Glutamatergic neuron (in vitro differentiated cells): ENCODE data around the gene NDUFB2. TPM values are rescaled to one million over a fixed set of nuclear protein-coding genes. Genes with fewer than 3 reads are reported as not detected.

Experiments
- DNase-seq: peaks from one replicate; pipeline ENCODE4 v3.0.0; 2022
- H3K27ac Mint-ChIP-seq: one replicate; pipeline ENCODE4 v1.8.0; 2020; ENCODE audit warnings: mild to moderate bottlenecking, mixed read lengths, inconsistent platforms; ENCODE audit not compliant: unreplicated experiment
- H3K27me3 Mint-ChIP-seq: one replicate; pipeline ENCODE4 v1.8.0; 2020; ENCODE audit warnings: mild to moderate bottlenecking, moderate library complexity, mixed read lengths, inconsistent platforms; ENCODE audit not compliant: unreplicated experiment
- H3K36me3 Mint-ChIP-seq: one replicate; pipeline ENCODE4 v1.8.0; 2020; ENCODE audit warnings: mild to moderate bottlenecking, mixed read lengths, inconsistent platforms; ENCODE audit not compliant: unreplicated experiment
- H3K4me1 Mint-ChIP-seq: one replicate; pipeline ENCODE4 v1.8.0; 2020; ENCODE audit warnings: mild to moderate bottlenecking, low read depth, mixed read lengths, inconsistent platforms; ENCODE audit not compliant: unreplicated experiment
- H3K4me3 Mint-ChIP-seq: one replicate; pipeline ENCODE4 v1.8.0; 2020; ENCODE audit warnings: mild to moderate bottlenecking, mixed read lengths, inconsistent platforms; ENCODE audit not compliant: unreplicated experiment
- H3K9me3 Mint-ChIP-seq: one replicate; pipeline ENCODE4 v1.8.0; 2020; ENCODE audit warnings: mild to moderate bottlenecking, moderate library complexity, mixed read lengths, inconsistent platforms; ENCODE audit not compliant: unreplicated experiment
- CTCF ChIP-seq: fragments of 200-600 bp; sonication (generic); IDR thresholded peaks from one replicate; pipeline ENCODE4 v1.5.0; 2021; ENCODE audit not compliant: partially characterized antibody, unreplicated experiment
- total RNA-seq: library from RNA; stranded (reverse); fragmentation: NEBNext Ultra II Directional; extraction: Animal tissue kit (Norgen Biotek cat#: 25700); gene quantifications from one replicate; pipeline ENCODE4 v1.2.1, GENCODE V29; 2021; ENCODE audit not compliant: unreplicated experiment

Gene NDUFB2
- total RNA-seq, 1 donor from 2014 or later, result 127 TPM

- Mint-ChIP-seq H3K9me3 (peaks cover under 1% of the 10 kb centered on the region), H3K27ac (no peak overlapping the region), H3K36me3 (peaks cover 7% of the 10 kb centered on the region), H3K4me3 (no peak overlapping the region), H3K27me3 (peaks cover 2% of the 10 kb centered on the region), H3K4me1 (no peaks in the 10 kb centered on the region)
- DNase-seq, result no peak
- TF ChIP-seq CTCF, result no peak
These were observed 23.2 kb downstream of the NDUFB2 start for GRCh38 chr7:140719721-140720120.

- Mint-ChIP-seq H3K4me3 (no peak overlapping the region), H3K36me3 (no peaks in the 10 kb centered on the region)
- no peak for DNase-seq
These were observed 25.7 kb downstream of the NDUFB2 start for GRCh38 chr7:140722254-140722653.

GRCh38 chr7:140723006-140723405 lies 26.5 kb downstream of the NDUFB2 start:
- no peak overlapping the region for H3K4me3 Mint-ChIP-seq
- no peaks in the 10 kb centered on the region for H3K9me3 Mint-ChIP-seq
- peaks cover 2% of the 10 kb centered on the region for H3K27me3 Mint-ChIP-seq
- no peak for TF ChIP-seq CTCF
- no peak overlapping the region for H3K27ac Mint-ChIP-seq
- DNase-seq, result no peak
- H3K4me1 Mint-ChIP-seq, result no peaks in the 10 kb centered on the region
- H3K36me3 Mint-ChIP-seq, result no peaks in the 10 kb centered on the region

More at GRCh38 chr7:140722254-140722653, 25.7 kb downstream of the NDUFB2 start:
- H3K27ac Mint-ChIP-seq, result no peak overlapping the region
- H3K9me3 Mint-ChIP-seq, result no peaks in the 10 kb centered on the region
- peaks cover 2% of the 10 kb centered on the region for H3K27me3 Mint-ChIP-seq
- no peak for TF ChIP-seq CTCF
- H3K4me1 Mint-ChIP-seq, result no peaks in the 10 kb centered on the region

- no peak for DNase-seq
- H3K36me3 Mint-ChIP-seq, result no peaks in the 10 kb centered on the region
These were observed 27.1 kb downstream of the NDUFB2 start for GRCh38 chr7:140723574-140723973.

GRCh38 chr7:140724706-140725105 lies 28.2 kb downstream of the NDUFB2 start:
- no peak for TF ChIP-seq CTCF
- DNase-seq, result no peak
- no peaks in the 10 kb centered on the region for H3K4me1 Mint-ChIP-seq
- no peaks in the 10 kb centered on the region for H3K36me3 Mint-ChIP-seq
- H3K4me3 Mint-ChIP-seq, result no peak overlapping the region
- H3K27ac Mint-ChIP-seq, result no peak overlapping the region
- no peaks in the 10 kb centered on the region for H3K9me3 Mint-ChIP-seq
- H3K27me3 Mint-ChIP-seq, result peaks cover 2% of the 10 kb centered on the region

More at GRCh38 chr7:140723574-140723973, 27.1 kb downstream of the NDUFB2 start:
- H3K27ac Mint-ChIP-seq, result no peak overlapping the region
- no peak overlapping the region for H3K4me3 Mint-ChIP-seq
- peaks cover 2% of the 10 kb centered on the region for H3K27me3 Mint-ChIP-seq
- no peaks in the 10 kb centered on the region for H3K9me3 Mint-ChIP-seq
- TF ChIP-seq CTCF, result no peak
- H3K4me1 Mint-ChIP-seq, result no peaks in the 10 kb centered on the region
